AG09319 (cell line): ENCODE results near the gene SLC12A7.

Source experiments
- DNase-seq: peaks from one replicate; pipeline ENCODE4 v3.0.0-alpha.2; 2010; ENCODE audit warnings: low read depth; ENCODE audit errors: extremely low read depth
- TF ChIP-seq, protein P1 (sequence below): IDR thresholded peaks from 2 replicates; pipeline ENCODE4 v1.5.1; 2011; ENCODE audit warnings: low read depth, mild to moderate bottlenecking, inconsistent platforms, low read length, moderate library complexity

Gene SLC12A7

GRCh38 chr5:1008451-1009358 lies 103.2 kb downstream of the SLC12A7 start, which contains the start of gene NKD2:
TSS of gene NKD2 (plus strand) at chr5:1008802. CDS start at chr5:1009058, 256 bp downstream.
- no peak for DNase-seq
- TF ChIP-seq, protein P1, sequence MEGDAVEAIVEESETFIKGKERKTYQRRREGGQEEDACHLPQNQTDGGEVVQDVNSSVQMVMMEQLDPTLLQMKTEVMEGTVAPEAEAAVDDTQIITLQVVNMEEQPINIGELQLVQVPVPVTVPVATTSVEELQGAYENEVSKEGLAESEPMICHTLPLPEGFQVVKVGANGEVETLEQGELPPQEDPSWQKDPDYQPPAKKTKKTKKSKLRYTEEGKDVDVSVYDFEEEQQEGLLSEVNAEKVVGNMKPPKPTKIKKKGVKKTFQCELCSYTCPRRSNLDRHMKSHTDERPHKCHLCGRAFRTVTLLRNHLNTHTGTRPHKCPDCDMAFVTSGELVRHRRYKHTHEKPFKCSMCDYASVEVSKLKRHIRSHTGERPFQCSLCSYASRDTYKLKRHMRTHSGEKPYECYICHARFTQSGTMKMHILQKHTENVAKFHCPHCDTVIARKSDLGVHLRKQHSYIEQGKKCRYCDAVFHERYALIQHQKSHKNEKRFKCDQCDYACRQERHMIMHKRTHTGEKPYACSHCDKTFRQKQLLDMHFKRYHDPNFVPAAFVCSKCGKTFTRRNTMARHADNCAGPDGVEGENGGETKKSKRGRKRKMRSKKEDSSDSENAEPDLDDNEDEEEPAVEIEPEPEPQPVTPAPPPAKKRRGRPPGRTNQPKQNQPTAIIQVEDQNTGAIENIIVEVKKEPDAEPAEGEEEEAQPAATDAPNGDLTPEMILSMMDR = peak; percentile 13

GRCh38 chr5:1007681-1008450 lies 104.0 kb downstream of the SLC12A7 start:
- TF ChIP-seq, protein P1 = no peak
- no peak for DNase-seq

DNA sequence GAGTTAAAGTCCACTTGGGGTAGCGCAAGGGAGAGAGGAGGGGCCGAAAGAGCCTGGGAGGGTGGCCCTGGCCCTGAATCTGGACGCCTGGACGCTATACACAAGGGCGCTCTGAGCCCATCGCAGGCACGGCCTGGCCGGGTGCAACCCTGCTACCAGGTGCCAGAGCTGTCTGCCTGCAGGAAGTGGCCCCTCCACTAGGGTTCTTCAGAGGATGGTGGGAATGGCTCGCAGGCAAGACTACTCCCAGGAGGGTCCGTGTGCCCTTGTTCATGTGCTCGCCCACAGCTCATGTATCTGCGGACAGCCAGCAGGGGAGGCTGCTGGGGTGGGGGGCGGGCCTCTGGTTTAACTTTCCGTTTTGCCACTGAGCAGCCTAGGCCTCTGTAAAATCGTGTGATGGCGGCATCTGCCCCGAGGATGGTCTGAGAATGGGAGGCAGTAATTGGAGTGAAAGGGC lies 104.6 kb downstream of the SLC12A7 start:
- DNase-seq = no peak
- TF ChIP-seq, protein P1 = no peak

DNA sequence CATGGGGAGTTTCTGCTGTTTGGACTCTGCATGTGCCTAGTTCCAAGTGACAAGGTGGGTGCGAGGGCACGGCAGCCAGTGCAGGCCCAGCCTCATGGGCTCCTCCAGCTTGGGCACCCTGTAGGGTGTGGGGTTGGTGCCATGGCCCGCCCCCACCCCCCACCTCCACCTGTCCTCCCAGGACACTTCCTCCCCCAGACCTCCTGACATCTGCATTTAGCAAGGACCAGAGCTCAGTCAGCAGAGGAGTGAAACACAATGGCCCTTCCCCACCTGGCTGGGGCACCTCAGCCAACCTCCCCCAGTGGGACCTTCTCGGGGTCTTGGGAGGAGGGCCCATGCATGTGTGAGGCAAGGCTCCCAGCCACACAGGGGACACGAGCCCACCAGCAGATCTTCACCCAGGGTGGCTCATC lies 105.2 kb downstream of the SLC12A7 start:
- TF ChIP-seq, protein P1 = no peak
- DNase-seq = no peak

- no peak for DNase-seq
- TF ChIP-seq, protein P1 = no peak
Measured at GRCh38 chr5:1005904-1006655, 105.8 kb downstream of the SLC12A7 start.

DNA sequence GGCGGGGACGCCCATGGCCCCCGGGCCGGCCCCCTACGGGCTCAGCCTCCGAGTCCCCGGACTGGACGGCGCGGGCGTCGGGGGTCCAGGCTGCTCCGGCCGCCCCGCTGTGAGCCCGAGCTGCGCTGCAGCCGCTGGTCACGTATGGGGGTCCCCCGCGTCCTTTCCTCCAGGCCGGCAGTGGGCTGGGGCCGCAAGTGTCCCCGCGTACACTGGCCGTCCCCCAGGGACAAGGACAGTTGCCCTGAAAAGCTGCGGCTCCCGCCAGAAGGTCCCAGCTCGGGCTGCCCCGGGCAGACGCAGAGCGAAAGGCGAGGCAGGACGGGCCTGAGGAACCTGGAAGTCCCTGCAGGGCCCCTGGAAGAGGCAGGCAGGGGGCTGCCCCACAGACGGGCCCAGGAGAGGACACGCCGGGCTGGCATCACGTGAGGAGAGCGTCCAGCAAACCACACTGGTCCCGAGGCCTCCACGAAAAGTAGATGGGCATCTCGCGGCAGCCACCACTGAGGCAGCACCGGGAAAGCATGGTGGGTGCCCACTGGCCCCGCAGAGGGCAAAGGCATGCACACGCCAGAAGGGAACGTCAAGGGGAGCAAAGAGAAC lies 106.5 kb downstream of the SLC12A7 start:
- no peak for DNase-seq
- TF ChIP-seq, protein P1 = no peak
